ENCODE measurements around the gene IL20. TPM values are rescaled to one million over a fixed set of nuclear protein-coding genes. Genes with fewer than 3 reads are reported as not detected.
"Not testable (repeated sequence)": the region's sequence is repeated elsewhere in the genome, so short reads cannot be mapped to it uniquely, and the experiment has no call there.

The IL20 gene
- total RNA-seq, 1 experiment from 2014 or later: 0.53 TPM

- no peak overlapping the region for H3K4me3 ChIP-seq
- H3K36me3 ChIP-seq: no peaks in the 10 kb centered on the region
- DNase-seq (ENCODE audit: low read depth in 1 of 2, low spot score in 2 of 2): no peak
- H3K9me3 ChIP-seq (replicated peaks): no peaks in the 10 kb centered on the region
- H3K4me1 ChIP-seq (replicated peaks): peaks cover 12% of the 10 kb centered on the region
- H3K27me3 ChIP-seq (replicated peaks): no peaks in the 10 kb centered on the region
- no peak overlapping the region for H3K27ac ChIP-seq
Measured at GRCh38 chr1:206851341-206852010, 13.9 kb upstream of the IL20 start.

GRCh38 chr1:206852662-206853061 is 12.8 kb upstream of the IL20 start:
- not testable (repeated sequence) for H3K9me3 ChIP-seq (replicated peaks); H3K36me3 ChIP-seq; DNase-seq (ENCODE audit: low read depth in 1 of 2, low spot score in 2 of 2)

GRCh38 chr1:206853696-206854095 is 11.7 kb upstream of the IL20 start:
- DNase-seq (ENCODE audit: low read depth in 1 of 2, low spot score in 2 of 2); H3K4me3 ChIP-seq: not testable (repeated sequence)
- peaks cover 12% of the 10 kb centered on the region for H3K4me1 ChIP-seq (replicated peaks)

More at GRCh38 chr1:206852662-206853061, 12.8 kb upstream of the IL20 start:
- H3K27me3 ChIP-seq (replicated peaks); H3K27ac ChIP-seq; H3K4me3 ChIP-seq: not testable (repeated sequence)
- peaks cover 12% of the 10 kb centered on the region for H3K4me1 ChIP-seq (replicated peaks)

GRCh38 chr1:206854401-206855129 is 10.9 kb upstream of the IL20 start:
- peak; percentile 72 to 73 for DNase-seq (ENCODE audit: low read depth in 1 of 2, low spot score in 2 of 2)
- no peaks in the 10 kb centered on the region for H3K9me3 ChIP-seq (replicated peaks)
- no peak overlapping the region for H3K4me3 ChIP-seq
- 0 out of 2 replicates have a peak overlapping the region, but pooled peaks have one; percentile 15 for H3K27ac ChIP-seq
- peaks cover 12% of the 10 kb centered on the region for H3K4me1 ChIP-seq (replicated peaks)
- no peaks in the 10 kb centered on the region for H3K27me3 ChIP-seq (replicated peaks)
- H3K36me3 ChIP-seq: no peaks in the 10 kb centered on the region

More at GRCh38 chr1:206853696-206854095, 11.7 kb upstream of the IL20 start:
- not testable (repeated sequence) for H3K27me3 ChIP-seq (replicated peaks); H3K9me3 ChIP-seq (replicated peaks); H3K27ac ChIP-seq; H3K36me3 ChIP-seq

GRCh38 chr1:206855859-206856258 is 9.6 kb upstream of the IL20 start:
- Histone ChIP-seq H3K36me3 (no peaks in the 10 kb centered on the region), H3K27ac (no peak overlapping the region), H3K4me3 (no peak overlapping the region), H3K9me3 (replicated peaks) (no peaks in the 10 kb centered on the region), H3K4me1 (replicated peaks) (peaks cover 12% of the 10 kb centered on the region), H3K27me3 (replicated peaks) (no peaks in the 10 kb centered on the region)
- DNase-seq (ENCODE audit: low read depth in 1 of 2, low spot score in 2 of 2): no peak

- no peaks in the 10 kb centered on the region for H3K36me3 ChIP-seq
- H3K9me3 ChIP-seq (replicated peaks): no peaks in the 10 kb centered on the region
- H3K4me3 ChIP-seq: no peak overlapping the region
- peak; percentile 39 to 41 for DNase-seq (ENCODE audit: low read depth in 1 of 2, low spot score in 2 of 2)
- peaks cover 12% of the 10 kb centered on the region for H3K4me1 ChIP-seq (replicated peaks)
- H3K27me3 ChIP-seq (replicated peaks): 0 out of 2 replicates have a peak, but pooled peaks cover 3% of the 10 kb centered on the region
- H3K27ac ChIP-seq: no peak overlapping the region
Measured at GRCh38 chr1:206856674-206857464, 8.6 kb upstream of the IL20 start.

GRCh38 chr1:206859082-206859521 is 6.3 kb upstream of the IL20 start:
- no peaks in the 10 kb centered on the region for H3K9me3 ChIP-seq (replicated peaks)
- no peak overlapping the region for H3K27ac ChIP-seq
- no peak overlapping the region for H3K4me3 ChIP-seq
- peaks cover 11% of the 10 kb centered on the region for H3K4me1 ChIP-seq (replicated peaks)
- no peaks in the 10 kb centered on the region for H3K36me3 ChIP-seq
- peak in 1 of 2 experiments; percentile 15 for DNase-seq (ENCODE audit: low read depth in 1 of 2, low spot score in 2 of 2)
- 0 out of 2 replicates have a peak, but pooled peaks cover 3% of the 10 kb centered on the region for H3K27me3 ChIP-seq (replicated peaks)

- H3K27ac ChIP-seq: no peak overlapping the region
- no peaks in the 10 kb centered on the region for H3K9me3 ChIP-seq (replicated peaks)
- 0 out of 2 replicates have a peak, but pooled peaks cover 3% of the 10 kb centered on the region for H3K27me3 ChIP-seq (replicated peaks)
- H3K4me1 ChIP-seq (replicated peaks): peaks cover 6% of the 10 kb centered on the region
- DNase-seq (ENCODE audit: low read depth in 1 of 2, low spot score in 2 of 2): peak in 1 of 2 experiments; percentile 22
- H3K4me3 ChIP-seq: no peak overlapping the region
- H3K36me3 ChIP-seq: no peaks in the 10 kb centered on the region
Measured at GRCh38 chr1:206860165-206860564, 5.3 kb upstream of the IL20 start.

GRCh38 chr1:206863266-206863665 is 2.2 kb upstream of the IL20 start:
- Histone ChIP-seq H3K9me3 (replicated peaks) (no peaks in the 10 kb centered on the region), H3K4me1 (replicated peaks) (peaks cover 19% of the 10 kb centered on the region), H3K4me3 (no peak overlapping the region), H3K27me3 (replicated peaks) (0 out of 2 replicates have a peak, but pooled peaks cover 3% of the 10 kb centered on the region), H3K27ac (no peak overlapping the region), H3K36me3 (no peaks in the 10 kb centered on the region)
- DNase-seq (ENCODE audit: low read depth in 1 of 2, low spot score in 2 of 2): peak in 1 of 2 experiments; percentile 1

- H3K9me3 ChIP-seq (replicated peaks): no peaks in the 10 kb centered on the region
- peaks cover 24% of the 10 kb centered on the region for H3K4me1 ChIP-seq (replicated peaks)
- peak; percentile 66 to 79 for DNase-seq (ENCODE audit: low read depth in 1 of 2, low spot score in 2 of 2)
Measured at GRCh38 chr1:206866062-206866461, 639 bp downstream of the IL20 start.

GRCh38 chr1:206867239-206867638 is 1.8 kb downstream of the IL20 start:
- Histone ChIP-seq H3K4me1 (replicated peaks) (peaks cover 36% of the 10 kb centered on the region), H3K27me3 (replicated peaks) (no peaks in the 10 kb centered on the region), H3K9me3 (replicated peaks) (no peaks in the 10 kb centered on the region), H3K36me3 (no peaks in the 10 kb centered on the region), H3K27ac (no peak overlapping the region), H3K4me3 (no peak overlapping the region)
- no peak for DNase-seq (ENCODE audit: low read depth in 1 of 2, low spot score in 2 of 2)

More at GRCh38 chr1:206866062-206866461, 639 bp downstream of the IL20 start:
- H3K4me3 ChIP-seq: no peak overlapping the region
- H3K27ac ChIP-seq: peak overlapping the region; percentile 71
- no peaks in the 10 kb centered on the region for H3K36me3 ChIP-seq
- 0 out of 2 replicates have a peak, but pooled peaks cover 3% of the 10 kb centered on the region for H3K27me3 ChIP-seq (replicated peaks)

- Histone ChIP-seq H3K4me1 (replicated peaks) (peaks cover 39% of the 10 kb centered on the region), H3K27ac (no peak overlapping the region), H3K4me3 (no peak overlapping the region), H3K9me3 (replicated peaks) (no peaks in the 10 kb centered on the region), H3K27me3 (replicated peaks) (no peaks in the 10 kb centered on the region), H3K36me3 (no peaks in the 10 kb centered on the region)
- no peak for DNase-seq (ENCODE audit: low read depth in 1 of 2, low spot score in 2 of 2)
Measured at GRCh38 chr1:206867716-206868115, 2.3 kb downstream of the IL20 start.

- DNase-seq (ENCODE audit: low read depth in 1 of 2, low spot score in 2 of 2): no peak
- Histone ChIP-seq H3K36me3 (no peaks in the 10 kb centered on the region), H3K4me1 (replicated peaks) (peaks cover 39% of the 10 kb centered on the region), H3K27ac (no peak overlapping the region), H3K4me3 (no peak overlapping the region), H3K27me3 (replicated peaks) (no peaks in the 10 kb centered on the region), H3K9me3 (replicated peaks) (no peaks in the 10 kb centered on the region)
Measured at GRCh38 chr1:206868264-206868663, 2.8 kb downstream of the IL20 start.
